Chondrocyte (in vitro differentiated cells): ENCODE results near the gene C1orf94. TPM values are rescaled to one million over a fixed set of nuclear protein-coding genes. Genes with fewer than 3 reads are reported as not detected.

ENCODE experiments used
- DNase-seq: peaks from one replicate; pipeline ENCODE4 v3.0.0; 2021; ENCODE audit warnings: mixed read lengths, low spot score
- H3K27ac Mint-ChIP-seq: one replicate; pipeline ENCODE4 v1.8.0; 2021; ENCODE audit warnings: mild to moderate bottlenecking, moderate library complexity, mixed read lengths; ENCODE audit not compliant: unreplicated experiment
- H3K27me3 Mint-ChIP-seq: 2 replicates; pipeline ENCODE4 v1.8.0; 2021; ENCODE audit warnings: low read depth, mixed read lengths
- H3K36me3 Mint-ChIP-seq: 2 replicates; pipeline ENCODE4 v1.8.0; 2021; ENCODE audit warnings: low read depth, mixed read lengths
- H3K4me1 Mint-ChIP-seq: 2 replicates; pipeline ENCODE4 v1.8.0; 2021; ENCODE audit warnings: low read depth, mild to moderate bottlenecking, mixed read lengths
- H3K4me3 Mint-ChIP-seq: one replicate; pipeline ENCODE4 v1.8.0; 2021; ENCODE audit warnings: mild to moderate bottlenecking, moderate library complexity, mixed read lengths; ENCODE audit not compliant: unreplicated experiment
- H3K9me3 Mint-ChIP-seq: 2 replicates; pipeline ENCODE4 v1.8.0; 2021; ENCODE audit warnings: low read depth, mixed read lengths
- CTCF ChIP-seq: fragments of 200-600 bp; sonication (generic); IDR thresholded peaks from 2 replicates; pipeline ENCODE4 v1.5.0; 2021; ENCODE audit warnings: antibody characterized with exemption, mild to moderate bottlenecking, moderate library complexity
- total RNA-seq: library from RNA; stranded (reverse); gene quantifications from 3 replicates; pipeline ENCODE4 v1.2.1, GENCODE V29; 2021

C1orf94 gene
- total RNA-seq, 1 donor from 2014 or later, result not detected

- Mint-ChIP-seq H3K27ac (no peak overlapping the region), H3K4me3 (no peak overlapping the region), H3K9me3 (no peaks in the 10 kb centered on the region), H3K36me3 (no peaks in the 10 kb centered on the region), H3K27me3 (no peaks in the 10 kb centered on the region), H3K4me1 (no peaks in the 10 kb centered on the region)
- DNase-seq, result no peak
- TF ChIP-seq CTCF, result no peak
These were observed 32.7 kb upstream of the C1orf94 start for GRCh38 chr1:34143975-34144374.

GRCh38 chr1:34144766-34145165, 31.9 kb upstream of the C1orf94 start:
- Mint-ChIP-seq H3K36me3 (no peaks in the 10 kb centered on the region), H3K4me1 (no peaks in the 10 kb centered on the region), H3K9me3 (no peaks in the 10 kb centered on the region), H3K27me3 (no peaks in the 10 kb centered on the region), H3K4me3 (no peak overlapping the region), H3K27ac (no peak overlapping the region)
- no peak for TF ChIP-seq CTCF
- DNase-seq, result no peak

GRCh38 chr1:34147301-34147700, 29.4 kb upstream of the C1orf94 start:
- no peak for DNase-seq
- Mint-ChIP-seq H3K27ac (no peak overlapping the region), H3K4me3 (no peak overlapping the region), H3K27me3 (peaks cover 2% of the 10 kb centered on the region), H3K9me3 (no peaks in the 10 kb centered on the region), H3K4me1 (no peaks in the 10 kb centered on the region), H3K36me3 (no peaks in the 10 kb centered on the region)
- no peak for TF ChIP-seq CTCF

- no peak overlapping the region for H3K27ac Mint-ChIP-seq
- H3K4me3 Mint-ChIP-seq, result no peak overlapping the region
- DNase-seq, result no peak
- no peaks in the 10 kb centered on the region for H3K4me1 Mint-ChIP-seq
- H3K9me3 Mint-ChIP-seq, result no peaks in the 10 kb centered on the region
- no peak for TF ChIP-seq CTCF
- peaks cover 2% of the 10 kb centered on the region for H3K27me3 Mint-ChIP-seq
- no peaks in the 10 kb centered on the region for H3K36me3 Mint-ChIP-seq
These were observed 27.2 kb upstream of the C1orf94 start for GRCh38 chr1:34149501-34149900.

- H3K9me3 Mint-ChIP-seq, result no peaks in the 10 kb centered on the region
- H3K4me1 Mint-ChIP-seq, result no peaks in the 10 kb centered on the region
- no peak for DNase-seq
- no peak overlapping the region for H3K4me3 Mint-ChIP-seq
- H3K27ac Mint-ChIP-seq, result no peak overlapping the region
- TF ChIP-seq CTCF, result no peak
- H3K27me3 Mint-ChIP-seq, result peaks cover 4% of the 10 kb centered on the region
- H3K36me3 Mint-ChIP-seq, result no peaks in the 10 kb centered on the region
These were observed 23.5 kb upstream of the C1orf94 start for GRCh38 chr1:34153246-34153645.
